ENCODE results near the gene IMPDH1. TPM values are rescaled to one million over a fixed set of nuclear protein-coding genes. Genes with fewer than 3 reads are reported as not detected.

IMPDH1 gene
- total and polyA plus RNA-seq, 7 donors: 16.6 to 39.7 (median 26.0) TPM

- DNase-seq: peak; percentile 91
- Histone ChIP-seq H3K36me3 (peaks cover 0 to 9% (median under 1%) of the 10 kb centered on the region in 4 donors), H3K4me3 (no peak overlapping the region)
These were observed 22.3 kb downstream of the IMPDH1 start for GRCh38 chr7:128387216-128388144.

GRCh38 chr7:128385988-128386925, 23.5 kb downstream of the IMPDH1 start:
- Histone ChIP-seq H3K27ac (no peak overlapping the region), H3K4me3 (no peak overlapping the region), H3K4me1 (peaks cover 0 to 9% (median 7%) of the 10 kb centered on the region in 4 donors), H3K27me3 (no peaks in the 10 kb centered on the region), H3K9me3 (no peaks in the 10 kb centered on the region), H3K36me3 (no peaks in the 10 kb centered on the region)
- intact Hi-C loops (cut with DNase I): loop anchor here (2.0 kb wide), 1 partner anchor 33 kb away; no protein-coding TSS in a partner anchor
- no peak for TF ChIP-seq POLR2A (IDR thresholded peaks at IDR 0.05)
- DNase-seq: no peak
- WGBS, 2 donors: 85 to 89% methylated on average over 4 of the region's 4 CpGs

More at GRCh38 chr7:128387216-128388144, 22.3 kb downstream of the IMPDH1 start:
- H3K27me3 ChIP-seq: no peaks in the 10 kb centered on the region
- TF ChIP-seq CTCF (IDR thresholded peaks at IDR 0.05) (peak; percentile 59 to 89 (median 74)), EP300 (IDR thresholded peaks at IDR 0.05) (no peak), POLR2AphosphoS5 (IDR thresholded peaks at IDR 0.05) (no peak), POLR2A (IDR thresholded peaks at IDR 0.05) (no peak)
- intact Hi-C loops (cut with DNase I): loop anchor here (1.0 to 2.0 kb wide), 2 partner anchors 35 to 40 kb away; no protein-coding TSS in a partner anchor
- WGBS, 2 donors: 32 to 35% methylated on average over 24 of the region's 24 CpGs
- no peaks in the 10 kb centered on the region for H3K9me3 ChIP-seq
- peaks cover 0 to 9% (median 7%) of the 10 kb centered on the region in 4 donors for H3K4me1 ChIP-seq
- H3K27ac ChIP-seq: peak overlapping the region in 1 of 4 donors; percentile 18

GRCh38 chr7:128384726-128385125, 25.1 kb downstream of the IMPDH1 start:
- intact Hi-C loops (cut with DNase I): no loop called here
- TF ChIP-seq POLR2A (IDR thresholded peaks at IDR 0.05): no peak
- no peak for TF ChIP-seq EP300 (IDR thresholded peaks at IDR 0.05)
- no peak for TF ChIP-seq CTCF (IDR thresholded peaks at IDR 0.05)
- TF ChIP-seq POLR2AphosphoS5 (IDR thresholded peaks at IDR 0.05): no peak
- DNase-seq: no peak
- 61 to 63% methylated on average over 7 of the region's 7 CpGs for WGBS, 2 donors
- no peaks in the 10 kb centered on the region for H3K36me3 ChIP-seq
- no peak overlapping the region for H3K27ac ChIP-seq
- no peaks in the 10 kb centered on the region for H3K9me3 ChIP-seq
- no peak overlapping the region for H3K4me3 ChIP-seq
- H3K4me1 ChIP-seq: peaks cover 0 to 9% (median 7%) of the 10 kb centered on the region in 4 donors
- no peaks in the 10 kb centered on the region for H3K27me3 ChIP-seq

GRCh38 chr7:128383776-128384175, 26.0 kb downstream of the IMPDH1 start:
- WGBS, 2 donors: 78 to 82% methylated on average over 3 of the region's 3 CpGs
- no peak for DNase-seq
- intact Hi-C loops (cut with DNase I): no loop called here
- no peak overlapping the region for H3K27ac ChIP-seq
- TF ChIP-seq EP300 (IDR thresholded peaks at IDR 0.05) (no peak), CTCF (IDR thresholded peaks at IDR 0.05) (no peak), POLR2AphosphoS5 (IDR thresholded peaks at IDR 0.05) (no peak), POLR2A (IDR thresholded peaks at IDR 0.05) (no peak)
- no peaks in the 10 kb centered on the region for H3K36me3 ChIP-seq
- peaks cover 0 to 9% (median 7%) of the 10 kb centered on the region in 4 donors for H3K4me1 ChIP-seq
- H3K4me3 ChIP-seq: no peak overlapping the region
- no peaks in the 10 kb centered on the region for H3K27me3 ChIP-seq
- H3K9me3 ChIP-seq: no peaks in the 10 kb centered on the region

Measured in sigmoid colon (tissue), 7 donors.